Left kidney (tissue), 2 donors: ENCODE results near the gene BRD3. TPM values are rescaled to one million over a fixed set of nuclear protein-coding genes. Genes with fewer than 3 reads are reported as not detected.
"Not testable (repeated sequence)": the region's sequence is repeated elsewhere in the genome, so short reads cannot be mapped to it uniquely, and the experiment has no call there.

Experiments used
- DNase-seq: peaks from one replicate; pipeline ENCODE4 v3.0.0-alpha.2; 2013
- polyA plus RNA-seq: library from polyadenylated mRNA; unstranded; fragments of 120-200 nt; gene quantifications from one replicate; pipeline ENCODE4 v1.2.1, GENCODE V29; 2013; ENCODE audit not compliant: insufficient read length

Gene BRD3
- polyA plus RNA-seq, 1 donor = 43.6 TPM

DNA sequence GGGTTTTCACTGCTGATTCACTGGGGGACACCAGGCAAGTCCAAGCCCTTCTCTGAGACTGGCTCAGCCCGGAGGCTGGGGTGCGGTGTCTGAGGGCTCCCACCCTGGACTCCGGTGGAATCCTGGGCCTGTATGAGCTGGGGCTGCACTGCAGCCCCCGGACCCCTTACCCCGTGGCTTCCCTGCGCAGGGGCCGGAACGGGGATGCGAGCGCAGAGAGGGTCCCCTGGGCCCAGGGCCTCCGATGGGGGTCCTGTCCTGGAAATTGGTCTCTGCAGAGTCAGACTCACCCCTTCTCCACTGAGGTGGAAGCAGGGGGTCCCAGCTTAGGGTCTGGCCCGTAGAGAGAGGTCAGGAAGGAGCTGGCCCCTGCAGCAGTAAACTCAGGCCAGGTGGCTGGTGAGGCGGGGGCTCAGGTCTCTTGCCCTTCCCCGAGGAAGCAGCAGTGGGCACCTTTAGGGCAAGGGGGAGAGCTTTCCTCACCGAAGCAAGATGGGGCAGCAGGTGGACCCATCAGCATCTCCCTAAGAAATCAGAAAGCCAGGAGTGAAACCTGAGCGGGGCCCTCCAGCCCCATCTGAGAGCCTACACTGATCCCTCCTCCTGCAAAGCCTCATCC is 74.1 kb downstream of the BRD3 start:
- no peak for DNase-seq

DNA sequence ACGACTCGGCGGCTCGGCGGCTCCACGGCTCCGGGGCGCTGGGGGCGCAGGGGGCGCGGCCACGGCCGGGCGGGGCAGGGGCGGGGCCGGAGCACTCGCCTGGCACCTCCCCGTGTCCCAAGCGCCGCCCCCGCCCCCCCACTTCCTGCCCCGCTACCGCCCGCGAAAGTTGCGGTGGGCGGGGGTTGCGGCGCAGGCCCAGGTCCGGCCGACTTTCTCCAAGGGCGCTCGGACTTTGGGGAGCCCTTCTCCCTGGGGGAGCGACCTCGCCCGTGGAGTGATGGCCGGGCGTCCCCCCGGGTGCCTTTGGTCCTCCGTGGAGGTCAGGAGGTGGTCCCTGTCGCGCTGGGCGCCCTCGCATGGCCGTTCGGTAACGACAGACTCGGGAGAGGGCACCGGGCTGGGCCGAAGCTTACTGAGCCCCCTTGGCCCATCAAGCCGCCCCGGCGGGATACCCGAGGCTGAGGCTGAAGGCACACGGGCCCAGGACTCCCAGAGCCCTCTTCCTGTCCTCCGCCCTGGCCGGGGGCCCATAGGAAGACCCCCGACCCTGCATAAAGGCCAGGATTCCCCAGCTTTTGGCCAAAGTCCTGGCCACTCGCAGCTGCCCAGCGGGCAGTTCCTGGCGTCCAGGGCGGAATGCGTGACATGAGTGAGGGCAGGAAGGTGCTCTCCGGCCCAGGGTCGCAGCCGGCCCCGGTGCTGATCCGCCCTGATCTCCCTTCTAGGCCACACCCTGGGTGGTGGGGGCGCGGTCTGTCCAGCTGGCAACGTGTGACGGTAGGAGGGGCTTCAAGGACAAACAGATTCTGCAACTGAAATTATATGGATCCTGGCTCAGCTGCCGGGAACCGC is 74.8 kb downstream of the BRD3 start:
- DNase-seq = no peak

DNA sequence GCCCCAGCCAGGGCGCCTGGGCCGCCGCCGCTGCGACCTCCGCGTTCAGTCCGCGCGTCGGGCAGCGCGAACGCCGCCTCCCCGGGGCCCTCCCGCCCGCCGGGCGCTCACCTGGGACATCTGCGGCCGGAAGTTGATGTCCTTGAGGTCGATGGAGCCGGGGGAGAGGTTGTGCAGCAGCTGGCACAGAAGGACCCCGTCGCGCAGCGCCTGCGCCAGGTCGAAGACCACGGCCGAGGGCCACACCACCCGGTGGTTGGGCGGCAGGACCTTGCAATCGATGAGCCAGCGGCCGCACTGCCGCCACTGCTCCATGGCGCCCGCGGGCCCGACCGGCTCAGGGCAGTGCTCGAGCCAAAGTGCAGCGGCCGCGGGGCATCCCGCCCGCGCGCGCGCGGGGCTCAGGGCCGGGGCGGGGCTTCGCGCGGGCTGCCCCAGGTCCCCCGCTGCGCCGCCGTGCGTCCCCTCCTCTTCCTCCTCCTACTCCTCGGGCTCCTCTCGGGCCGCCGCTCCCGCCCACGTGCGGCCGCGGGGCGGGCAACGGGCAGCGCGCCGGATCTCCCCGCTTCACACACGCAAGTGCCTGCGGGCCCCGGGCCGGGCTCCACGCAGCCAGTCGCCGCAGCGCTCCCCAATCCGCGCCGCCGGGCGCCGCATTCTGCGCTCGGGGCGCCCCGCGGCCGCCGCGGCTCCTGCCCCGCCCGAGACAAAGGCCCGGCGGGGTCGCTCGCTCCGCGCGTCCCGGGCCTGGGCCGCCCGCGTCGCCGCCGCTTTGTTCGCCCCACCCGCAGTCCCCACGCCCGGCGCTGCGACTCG is 75.7 kb downstream of the BRD3 start, which contains the start of gene VAV2:
Gene VAV2, minus strand, starts transcription at position 361 of the 816 bp plus-strand sequence. Its CDS starts 46 bp downstream, at position 315.
- no peak for DNase-seq

DNA sequence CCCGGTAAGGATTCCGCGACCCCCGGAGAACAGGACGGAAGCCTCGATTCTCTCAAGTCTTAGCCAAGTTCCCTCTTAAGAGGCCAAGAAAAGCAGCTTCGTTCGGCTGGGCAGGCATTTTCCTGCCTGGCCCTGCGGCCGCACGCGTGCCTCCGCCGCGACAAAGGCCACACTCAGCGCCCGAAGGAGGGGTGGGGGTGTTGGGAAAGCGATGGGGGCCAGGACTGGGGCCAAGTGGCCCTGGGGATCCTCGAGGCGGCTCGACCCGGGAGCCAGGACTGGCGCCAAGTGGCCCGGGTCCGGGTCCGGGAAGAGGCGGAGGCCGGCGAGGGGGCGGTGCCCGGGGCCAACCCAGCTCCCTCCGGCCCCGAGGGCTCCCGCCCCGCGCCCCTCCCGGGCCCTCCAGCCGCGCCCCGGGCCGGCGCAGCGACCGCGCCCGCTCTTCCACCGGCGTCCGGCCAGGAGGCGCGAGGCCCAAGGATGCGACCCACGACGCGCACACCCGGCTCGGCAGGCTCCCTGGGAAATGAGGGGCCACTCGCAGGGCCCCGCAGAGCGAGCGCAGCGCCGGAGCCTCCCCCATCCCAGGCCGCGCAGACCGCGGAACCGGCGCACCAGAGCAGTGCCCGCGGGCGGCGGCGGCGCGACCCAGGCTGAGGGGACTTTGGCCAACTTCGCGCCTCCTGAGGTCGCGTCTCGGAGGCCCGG is 76.5 kb downstream of the BRD3 start:
- no peak for DNase-seq

DNA sequence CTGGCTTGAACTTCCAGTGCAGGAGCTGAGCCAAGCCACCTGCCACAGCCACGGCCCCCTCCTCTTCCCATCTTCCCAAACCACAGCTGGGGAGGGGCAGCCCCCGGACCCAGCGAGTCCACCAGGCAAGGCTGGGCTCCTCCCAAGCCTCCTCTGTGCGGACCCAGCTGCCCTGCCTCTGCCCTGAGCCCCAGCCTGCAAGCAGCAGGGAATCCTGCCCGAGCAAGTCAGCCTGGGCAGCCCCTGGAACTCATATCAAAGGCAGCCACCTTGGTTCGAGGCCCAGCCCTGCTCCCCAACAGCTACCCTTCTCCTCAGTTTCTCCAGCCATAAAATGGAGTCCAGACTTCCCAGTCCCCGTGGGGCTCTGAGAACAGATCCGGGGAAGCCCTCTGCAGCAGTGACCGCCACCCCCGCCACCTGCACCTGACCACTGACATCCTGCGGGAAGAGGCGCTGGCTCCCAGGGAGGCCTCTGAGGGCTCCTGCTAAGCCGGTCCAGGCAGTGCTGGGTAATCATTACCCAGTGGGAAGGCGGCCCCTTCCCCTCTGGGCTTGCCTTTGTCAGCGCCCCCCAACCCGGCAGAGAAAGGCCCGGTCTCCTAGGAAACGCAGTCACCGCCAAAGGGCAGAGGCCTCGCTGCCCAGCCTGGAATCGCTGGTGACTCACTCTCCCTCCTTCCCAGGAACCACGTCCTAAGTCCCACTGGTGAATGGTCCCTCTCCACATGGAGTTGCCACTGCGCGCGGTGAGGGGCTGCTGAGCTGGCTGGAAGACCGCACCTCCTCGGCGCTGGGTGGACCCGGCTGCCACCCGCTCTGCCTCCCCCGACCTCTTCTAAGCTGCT is 77.2 kb downstream of the BRD3 start:
- DNase-seq = peak; percentile 68

DNA sequence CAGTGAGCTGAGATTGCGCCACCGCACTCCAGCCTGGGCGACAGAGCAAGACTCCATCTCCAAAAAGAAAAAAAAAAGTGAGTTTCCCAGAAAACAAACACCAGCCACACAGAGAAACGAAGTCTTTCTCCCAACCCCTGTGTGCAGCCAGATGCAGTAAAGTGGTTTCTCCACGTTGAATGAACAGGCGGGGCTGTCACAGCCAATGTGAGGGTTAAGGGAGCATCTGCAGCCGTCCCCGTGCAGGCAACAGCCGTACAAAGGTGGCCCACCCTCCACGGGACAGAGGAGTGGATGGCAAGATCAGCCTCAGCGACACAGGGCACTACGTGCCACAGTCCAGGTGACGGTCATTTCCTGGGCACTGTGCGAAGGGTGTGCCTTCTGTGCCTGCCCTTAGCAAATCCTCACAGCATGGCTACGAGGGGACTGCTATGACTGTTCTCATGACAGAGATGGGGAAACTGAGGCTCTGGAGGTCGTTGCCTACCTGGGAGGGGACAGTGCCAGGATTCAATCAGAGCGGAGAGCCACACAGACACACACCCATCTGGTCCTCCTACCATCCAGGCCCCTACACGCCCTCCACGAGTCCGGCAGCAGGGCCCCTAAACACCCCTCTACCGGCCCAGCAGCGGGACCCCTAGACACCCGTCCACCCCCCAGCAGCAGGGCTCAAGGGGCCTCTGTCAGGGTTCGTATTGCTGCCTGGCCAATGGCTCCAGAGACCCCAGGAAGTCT is 78.0 kb downstream of the BRD3 start:
- no peak for DNase-seq

DNA sequence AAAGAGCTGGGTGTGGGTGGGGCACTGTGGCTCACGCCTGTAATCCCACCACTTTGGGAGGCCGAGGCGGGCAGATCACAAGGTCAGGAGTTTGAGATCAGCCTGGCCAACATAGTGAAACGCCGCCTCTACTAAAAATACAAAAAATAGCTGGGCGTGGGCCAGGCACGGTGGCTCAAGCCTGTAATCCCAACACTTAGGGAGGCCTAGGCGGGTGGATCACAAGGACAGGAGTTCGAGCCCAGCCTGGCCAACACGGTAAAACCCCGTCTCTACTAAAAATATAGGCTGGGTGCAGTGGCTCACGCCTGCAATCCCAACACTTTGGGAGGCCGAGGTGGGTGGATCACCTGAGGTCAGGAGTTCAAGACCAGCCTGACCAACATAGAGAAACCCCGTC is 79.1 kb downstream of the BRD3 start:
- DNase-seq = not testable (repeated sequence)

DNA sequence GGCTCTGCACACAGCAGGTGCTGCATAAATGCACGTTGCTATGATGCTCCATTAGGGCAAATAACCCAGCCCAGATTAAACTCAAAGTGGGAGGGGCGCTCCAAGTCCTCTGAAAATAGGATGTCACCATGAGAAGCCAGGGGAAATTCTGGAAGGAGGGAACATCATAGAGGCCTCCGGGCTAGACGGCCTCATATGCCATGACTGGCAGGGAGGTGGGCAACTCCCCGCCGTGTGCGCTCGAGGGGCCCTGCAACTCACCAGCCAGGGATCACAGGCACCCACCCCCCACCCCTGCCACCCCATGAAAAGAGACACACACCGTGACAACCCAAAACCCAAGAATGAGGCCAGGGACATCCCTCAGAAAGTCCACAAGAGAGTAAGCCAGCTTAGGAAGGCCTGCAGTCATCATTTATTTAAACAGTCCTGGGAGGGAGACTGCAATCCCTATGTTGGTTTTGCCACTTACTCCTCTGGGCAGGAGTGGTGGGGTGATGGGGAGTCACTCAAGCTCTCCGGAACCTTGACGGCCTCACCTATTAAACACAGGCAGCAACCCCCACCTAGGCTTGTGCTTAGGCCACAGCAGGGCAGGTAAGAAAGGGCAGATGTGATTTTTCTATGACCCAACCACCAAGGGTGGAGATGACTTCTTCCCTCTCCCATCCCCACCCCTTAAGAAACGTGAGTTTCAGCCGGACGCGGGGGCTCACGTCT is 79.7 kb downstream of the BRD3 start:
- no peak for DNase-seq

DNA sequence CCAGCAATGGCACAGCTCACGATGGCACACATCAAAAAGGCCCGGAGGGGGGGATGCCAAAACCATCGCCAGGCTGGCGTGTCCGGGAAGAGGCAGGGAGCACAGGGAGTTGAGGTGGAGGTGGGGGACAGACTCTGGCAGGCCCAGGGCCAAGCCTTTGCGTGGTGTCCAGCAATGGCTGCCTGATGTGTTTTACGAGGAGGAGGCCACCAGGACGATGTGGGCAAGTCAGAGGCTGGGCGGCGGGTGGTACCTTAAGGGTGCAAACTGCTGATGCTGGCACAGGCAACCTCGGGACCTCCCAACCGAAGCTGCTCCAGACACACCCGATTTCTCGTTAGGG is 80.4 kb downstream of the BRD3 start:
- DNase-seq = no peak

DNA sequence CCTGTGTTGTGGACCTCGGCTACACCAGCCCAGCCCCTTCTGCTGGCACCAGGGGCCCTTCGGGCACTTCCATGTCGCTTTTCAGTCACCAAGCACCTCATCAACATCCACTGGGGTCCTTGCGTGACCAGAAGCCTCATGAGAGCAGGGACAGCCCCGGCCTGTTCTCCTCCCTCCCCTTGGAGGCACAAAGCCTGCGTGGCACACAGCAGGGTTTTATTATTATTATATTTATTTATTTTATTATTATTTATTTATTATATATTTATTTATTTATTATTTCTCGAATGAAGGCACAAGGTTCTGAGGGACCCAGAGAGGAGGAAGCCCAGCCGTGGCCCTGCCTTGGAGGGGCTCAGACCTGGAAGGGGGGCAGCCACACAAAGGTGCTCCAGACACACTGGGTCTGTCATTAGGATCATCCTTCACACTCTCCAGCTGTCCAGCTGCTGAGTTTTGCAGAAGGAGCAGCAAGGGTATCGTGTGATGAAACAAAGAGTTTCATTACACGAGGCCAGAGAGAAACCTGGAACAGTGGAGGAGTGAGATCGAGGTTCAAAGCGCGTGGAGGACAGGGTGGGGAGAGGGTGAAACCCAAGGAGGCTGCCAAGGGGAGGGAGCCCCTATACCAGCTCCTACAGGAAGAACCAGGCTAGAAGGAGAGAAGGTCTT is 80.9 kb downstream of the BRD3 start:
- no peak for DNase-seq

DNA sequence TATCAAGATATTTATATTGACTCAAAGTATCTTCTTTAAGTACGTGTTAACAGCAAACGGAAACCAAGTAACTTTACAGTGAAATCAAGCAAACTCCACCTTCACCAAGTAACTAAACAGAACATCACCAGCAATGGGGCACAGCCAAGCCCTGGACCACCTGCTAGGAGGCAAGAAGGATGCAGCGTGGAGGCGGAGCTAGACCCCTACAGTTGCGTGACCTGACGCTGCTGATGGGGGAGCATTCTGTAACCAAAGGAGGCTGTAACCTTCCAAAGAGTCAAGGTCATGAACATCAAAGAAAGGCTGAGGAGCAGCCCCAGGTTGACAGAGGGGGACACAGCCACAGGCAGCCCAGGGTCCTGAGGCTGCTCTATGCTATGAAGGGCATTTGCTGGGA is 81.8 kb downstream of the BRD3 start:
- DNase-seq = no peak

DNA sequence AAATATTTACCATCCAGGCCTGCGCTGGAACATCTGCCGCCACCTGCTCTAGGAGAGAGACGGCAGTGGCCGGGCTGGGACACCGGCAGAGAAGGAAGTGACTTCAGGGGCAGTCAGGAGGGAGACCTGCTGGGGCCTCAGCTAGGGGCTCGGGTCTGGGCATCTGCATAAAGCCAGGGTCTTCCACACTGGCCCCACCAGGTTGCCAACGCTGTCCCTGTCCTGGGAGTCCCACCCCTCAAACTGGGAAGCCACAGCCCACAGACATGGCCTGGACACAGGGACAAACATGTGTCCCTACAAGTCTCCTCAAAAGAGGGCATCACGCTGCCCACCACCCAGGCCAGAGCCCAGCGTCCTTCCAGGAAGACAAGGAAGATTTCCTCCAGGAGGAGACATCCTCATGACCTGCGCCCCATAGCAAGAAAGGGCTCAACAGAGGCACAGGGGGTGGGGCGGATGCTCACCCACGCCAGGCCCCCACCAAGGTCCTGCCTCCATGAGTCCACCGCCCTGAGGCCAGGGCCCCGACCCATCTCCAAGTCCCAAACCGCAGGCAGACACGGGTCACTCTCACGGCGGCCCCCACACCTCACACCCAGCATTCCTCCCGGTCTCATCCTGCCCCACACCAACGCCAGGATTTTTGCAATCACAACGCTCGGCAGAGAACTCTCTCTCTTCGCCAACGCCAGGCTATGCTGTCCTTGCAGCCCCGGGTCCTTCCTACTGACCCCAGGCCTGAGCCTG is 84.7 kb downstream of the BRD3 start:
- no peak for DNase-seq

DNA sequence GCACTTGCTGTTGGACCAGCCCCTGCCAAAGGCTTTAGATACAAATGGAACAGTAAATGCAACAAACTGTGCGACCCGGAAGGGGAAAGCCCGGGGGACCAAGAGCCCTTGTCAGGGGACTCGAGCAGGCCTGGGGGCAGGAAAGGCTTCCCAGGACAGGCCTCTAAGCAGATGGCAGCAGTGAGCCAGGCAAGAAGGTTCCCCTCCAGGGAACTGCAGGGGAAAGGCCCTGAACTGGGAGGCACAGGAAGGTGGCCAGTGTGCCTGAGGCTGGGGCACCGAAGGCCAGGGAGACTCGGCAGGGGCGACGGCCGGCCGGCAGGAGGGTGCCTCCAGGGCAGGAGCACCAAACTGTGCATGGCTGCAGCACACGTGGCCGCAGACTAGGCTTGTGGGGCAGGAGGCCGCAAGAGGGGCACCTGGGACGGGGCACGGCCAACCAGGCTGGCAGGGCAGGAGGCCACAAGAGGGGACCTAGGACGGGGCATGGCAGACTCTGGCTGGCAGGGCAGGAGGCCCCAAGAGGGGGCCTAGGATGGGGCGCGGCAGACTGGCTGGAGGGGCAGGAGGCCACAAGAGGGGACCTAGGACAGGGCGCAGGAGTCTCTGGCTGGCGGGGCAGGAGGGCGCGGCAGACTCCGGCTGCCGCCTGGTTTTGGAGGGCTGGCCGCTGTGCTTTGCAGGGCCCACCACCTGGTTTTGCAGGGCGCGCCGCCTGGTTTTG is 85.7 kb downstream of the BRD3 start:
- no peak for DNase-seq

DNA sequence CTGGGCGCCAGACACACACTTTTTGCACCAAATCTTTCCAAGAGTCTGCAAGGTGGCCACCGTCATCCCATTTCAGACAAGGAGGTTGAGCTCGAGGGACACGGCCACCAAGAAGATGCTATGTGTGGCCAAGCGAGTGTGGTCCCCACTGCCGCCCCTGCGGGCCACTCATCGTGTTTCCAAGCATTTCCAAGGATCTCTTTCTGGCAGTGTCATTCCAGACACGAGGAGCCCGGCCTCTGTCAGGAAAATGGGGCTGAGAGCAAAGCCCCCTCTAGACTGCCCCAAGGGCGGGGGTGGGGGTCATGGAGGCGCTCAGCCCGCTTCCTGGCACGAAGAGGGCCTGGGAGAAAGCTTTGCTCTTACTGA is 86.3 kb downstream of the BRD3 start:
- DNase-seq = no peak

DNA sequence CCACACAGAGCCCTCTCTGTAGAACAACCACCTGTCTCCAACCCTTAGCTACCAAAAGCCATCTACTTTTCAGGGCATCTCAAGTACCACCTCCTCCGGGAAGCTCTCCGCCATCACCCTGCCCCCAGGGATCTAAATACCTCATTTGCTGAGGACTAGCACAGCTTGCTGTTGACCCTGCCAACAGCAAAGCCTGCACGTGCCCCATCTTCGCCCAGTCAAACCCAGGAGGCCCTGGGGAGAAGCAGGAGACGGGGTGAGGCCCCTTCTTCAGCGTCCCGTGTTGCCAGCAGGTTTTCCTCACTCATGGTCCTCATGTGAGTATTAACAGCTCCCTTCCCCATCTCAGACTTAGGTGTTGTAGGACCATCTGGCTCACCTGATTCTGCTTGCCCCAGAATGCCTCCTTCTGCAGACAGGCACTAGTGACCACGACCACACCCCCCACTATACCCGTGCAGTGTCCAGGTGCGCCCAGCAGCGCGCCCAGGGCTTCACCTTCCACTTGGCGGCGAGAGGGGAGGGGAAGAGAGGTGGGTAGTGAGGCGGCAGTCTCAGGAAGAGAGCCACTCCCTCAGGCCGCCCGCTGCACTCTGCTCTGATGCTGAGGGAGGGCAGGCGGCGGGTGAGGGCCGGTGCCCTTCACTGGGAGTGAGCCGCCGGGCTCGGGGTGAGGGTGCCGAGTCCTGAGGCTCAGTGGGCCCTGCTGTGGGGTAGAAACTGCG is 86.8 kb downstream of the BRD3 start:
- DNase-seq = no peak
